LNCaP clone FGC (cell line): ENCODE results near the gene TAX1BP1.

Experiments
- DNase-seq: peaks from one replicate; pipeline ENCODE4 v3.0.0-alpha.2; 2011; ENCODE audit warnings: low read depth
- H3K4me3 ChIP-seq: 2 replicates; pipeline ENCODE4 v1.5.1; 2011; ENCODE audit warnings: mild to moderate bottlenecking, low read depth, low read length, control low read depth
- TF ChIP-seq, protein P1 (sequence below): IDR thresholded peaks from 2 replicates; pipeline ENCODE4 v1.5.1; 2012; ENCODE audit warnings: mild to moderate bottlenecking; ENCODE audit not compliant: control insufficient read depth, insufficient read depth; ENCODE audit errors: extremely low read depth

The TAX1BP1 gene

DNA sequence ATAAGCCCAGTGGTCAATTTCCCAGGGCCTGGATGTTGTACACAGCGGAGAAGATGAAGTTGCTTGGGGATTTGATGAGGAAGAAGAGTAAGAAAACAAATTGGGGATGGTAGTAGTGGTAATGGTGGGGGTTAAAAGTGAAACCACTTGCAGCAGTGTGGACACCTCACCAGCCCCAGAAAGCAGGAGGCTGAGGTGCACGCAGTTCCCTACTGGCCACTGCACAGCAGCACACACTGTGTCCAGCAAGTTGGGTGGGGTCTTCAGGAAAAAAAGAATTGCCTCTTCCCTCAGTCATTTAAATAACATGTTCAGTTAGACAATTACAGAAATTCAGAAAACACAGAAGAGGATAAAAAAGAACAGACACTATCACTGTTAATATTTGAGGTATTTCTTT, 96.6 kb downstream of the TAX1BP1 start:
- TF ChIP-seq, protein P1, sequence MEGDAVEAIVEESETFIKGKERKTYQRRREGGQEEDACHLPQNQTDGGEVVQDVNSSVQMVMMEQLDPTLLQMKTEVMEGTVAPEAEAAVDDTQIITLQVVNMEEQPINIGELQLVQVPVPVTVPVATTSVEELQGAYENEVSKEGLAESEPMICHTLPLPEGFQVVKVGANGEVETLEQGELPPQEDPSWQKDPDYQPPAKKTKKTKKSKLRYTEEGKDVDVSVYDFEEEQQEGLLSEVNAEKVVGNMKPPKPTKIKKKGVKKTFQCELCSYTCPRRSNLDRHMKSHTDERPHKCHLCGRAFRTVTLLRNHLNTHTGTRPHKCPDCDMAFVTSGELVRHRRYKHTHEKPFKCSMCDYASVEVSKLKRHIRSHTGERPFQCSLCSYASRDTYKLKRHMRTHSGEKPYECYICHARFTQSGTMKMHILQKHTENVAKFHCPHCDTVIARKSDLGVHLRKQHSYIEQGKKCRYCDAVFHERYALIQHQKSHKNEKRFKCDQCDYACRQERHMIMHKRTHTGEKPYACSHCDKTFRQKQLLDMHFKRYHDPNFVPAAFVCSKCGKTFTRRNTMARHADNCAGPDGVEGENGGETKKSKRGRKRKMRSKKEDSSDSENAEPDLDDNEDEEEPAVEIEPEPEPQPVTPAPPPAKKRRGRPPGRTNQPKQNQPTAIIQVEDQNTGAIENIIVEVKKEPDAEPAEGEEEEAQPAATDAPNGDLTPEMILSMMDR: no peak

DNA sequence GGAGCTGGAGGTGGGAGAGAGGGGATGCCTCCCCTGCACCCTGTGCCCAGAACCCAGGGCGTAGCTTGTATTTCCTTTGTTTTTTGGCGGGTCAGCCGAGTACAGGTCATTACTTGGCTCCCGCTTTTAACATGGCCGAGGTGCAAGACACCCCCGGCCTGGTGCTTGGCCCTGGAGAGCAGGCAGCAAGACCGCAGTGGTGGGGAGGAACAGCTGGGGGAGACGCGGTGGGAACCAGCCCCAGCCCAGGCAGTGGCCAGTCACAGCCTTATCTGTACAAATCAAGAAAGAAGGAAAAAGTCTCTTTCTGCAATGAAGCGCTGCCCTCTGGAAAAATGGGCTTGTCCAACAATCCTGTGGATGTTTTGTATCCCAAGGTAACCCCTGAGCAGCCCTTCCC, 99.1 kb downstream of the TAX1BP1 start:
- H3K4me3 ChIP-seq: no peak overlapping the region
- TF ChIP-seq, protein P1: no peak
- no peak for DNase-seq

More for the DNA sequence above, 96.6 kb downstream of the TAX1BP1 start:
- no peak for DNase-seq
- no peak overlapping the region for H3K4me3 ChIP-seq

DNA sequence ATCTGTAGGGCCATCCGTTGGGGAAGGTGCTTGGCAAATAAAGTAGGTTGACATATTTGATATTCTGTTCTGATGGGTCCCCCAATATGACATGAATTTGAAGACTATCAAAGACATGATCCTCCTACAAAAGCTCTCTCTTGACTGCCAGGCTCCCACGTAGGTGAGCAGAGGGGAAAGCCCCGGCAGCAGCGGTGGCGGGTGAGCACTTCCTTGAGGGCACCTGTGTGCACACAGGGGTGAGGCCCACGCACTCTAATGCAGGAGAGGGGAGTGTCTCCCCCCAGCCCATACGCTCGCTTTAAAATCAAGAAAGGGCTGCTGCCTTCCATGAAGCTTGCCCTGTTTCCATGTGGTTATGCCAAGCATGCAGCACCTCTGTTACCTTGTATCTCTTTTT, 100.4 kb downstream of the TAX1BP1 start:
- TF ChIP-seq, protein P1: no peak
- no peak for DNase-seq

DNA sequence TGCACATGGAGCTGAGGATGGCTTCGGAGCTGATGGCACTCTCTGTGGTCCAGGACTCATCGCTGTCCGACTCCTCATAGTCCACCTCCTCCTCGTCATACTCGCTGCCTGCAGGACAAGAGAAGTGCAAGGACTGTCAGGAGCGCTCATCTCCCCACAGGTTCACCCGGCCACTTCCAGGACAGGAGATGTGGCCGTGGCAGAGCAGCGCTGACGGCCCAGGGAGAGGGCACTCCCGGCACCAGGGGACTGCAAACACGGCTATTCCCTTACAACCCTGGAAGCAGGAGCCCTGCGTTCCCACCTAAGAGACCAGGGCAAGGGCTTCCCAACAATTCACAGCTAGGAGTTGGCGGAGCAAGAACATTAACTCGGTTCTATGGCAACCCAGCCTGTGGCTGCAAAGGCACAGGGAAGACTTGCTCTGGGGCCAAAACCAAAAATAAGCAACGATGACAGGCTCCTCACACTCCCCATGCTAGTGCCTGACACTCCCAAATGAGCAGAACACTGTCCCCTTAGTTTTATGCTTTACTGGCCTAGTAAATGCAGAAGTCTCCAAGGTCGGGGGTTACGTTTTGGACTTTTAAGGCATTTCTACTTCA, 100.9 kb downstream of the TAX1BP1 start:
- TF ChIP-seq, protein P1: no peak

More for the DNA sequence above, 100.4 kb downstream of the TAX1BP1 start:
- no peak overlapping the region for H3K4me3 ChIP-seq

DNA sequence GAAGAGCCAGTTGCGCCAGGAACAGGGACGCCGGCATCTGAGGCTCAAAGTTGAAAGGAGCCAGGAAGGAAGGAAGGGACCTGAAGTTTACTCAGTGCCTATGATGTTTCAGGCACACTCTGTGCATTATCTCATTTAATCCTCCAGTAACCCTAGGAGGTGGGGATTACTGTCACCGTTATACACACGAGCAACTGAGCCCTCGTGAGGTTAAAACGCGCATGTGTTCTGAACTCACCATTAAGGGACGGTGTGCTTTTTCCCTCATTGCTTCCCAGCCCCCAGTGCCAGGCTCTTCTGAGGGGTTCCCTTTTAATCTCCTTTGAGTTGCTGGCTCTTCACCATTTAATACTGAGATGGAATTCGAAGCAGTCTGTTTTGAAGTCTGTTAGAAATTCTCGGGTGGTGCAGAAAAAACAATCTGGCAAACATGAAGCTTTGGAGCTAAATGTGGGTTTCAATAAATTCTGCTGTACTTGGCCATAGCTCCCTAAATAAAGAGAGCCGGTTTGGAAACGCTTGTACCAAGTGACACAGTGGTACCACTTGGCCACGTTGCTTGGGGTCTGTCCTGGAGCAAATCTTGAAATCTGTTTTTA, 102.2 kb downstream of the TAX1BP1 start:
- TF ChIP-seq, protein P1: no peak
- no peak overlapping the region for H3K4me3 ChIP-seq
- no peak for DNase-seq

More for the DNA sequence above, 100.9 kb downstream of the TAX1BP1 start:
- no peak for DNase-seq
- H3K4me3 ChIP-seq: no peak overlapping the region

DNA sequence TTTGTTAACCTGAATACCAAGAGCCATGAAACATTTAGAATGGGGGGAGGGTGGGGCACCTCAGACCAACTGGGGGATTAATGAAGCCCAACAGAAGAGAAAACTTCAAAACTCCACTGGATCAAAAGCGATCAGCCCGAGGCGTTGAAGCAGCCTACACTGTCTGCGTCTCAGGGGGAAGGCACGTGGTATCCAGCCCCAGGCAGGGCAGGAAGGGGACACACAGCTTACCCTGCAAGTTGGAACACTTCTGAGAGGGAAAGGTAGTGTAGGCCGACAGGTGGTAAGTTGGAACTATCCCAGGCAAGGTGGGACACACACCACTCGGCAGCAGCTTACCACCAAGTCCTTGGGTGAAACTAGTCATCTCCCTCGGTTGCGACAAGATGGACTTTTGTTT, 102.9 kb downstream of the TAX1BP1 start:
- no peak overlapping the region for H3K4me3 ChIP-seq
- no peak for DNase-seq
- TF ChIP-seq, protein P1: no peak
